OCI-LY3 (cell line): ENCODE data around the gene OCIAD2.

Experiments
- H2AFZ ChIP-seq: fragments of 200-600, 300-600 bp; shearing (Covaris generic); 2 replicates; pipeline ENCODE4 v1.6.0; 2014; ENCODE audit warnings: antibody characterized with exemption, low read depth, low read length
- H3K27ac ChIP-seq: fragments of 200-600, 300-600 bp; sonication (generic); 2 replicates; pipeline ENCODE4 v1.5.1; 2014; ENCODE audit warnings: mild to moderate bottlenecking, low read length, moderate library complexity, mixed read lengths
- H3K27me3 ChIP-seq: fragments of 200-600, 300-600 bp; sonication (generic); 2 replicates; pipeline ENCODE4 v1.6.1; 2014; ENCODE audit warnings: low read depth, low read length, mixed read lengths
- H3K36me3 ChIP-seq: fragments of 200-600, 300-600 bp; sonication (generic); replicated peaks from 2 replicates; pipeline ENCODE3; 2014; ENCODE audit warnings: low read depth, low read length, mixed read lengths
- H3K4me1 ChIP-seq: fragments of 300-600, 200-600 bp; sonication (generic); 2 replicates; pipeline ENCODE4 v1.6.1; 2014; ENCODE audit warnings: low read length, mixed read lengths
- H3K4me2 ChIP-seq: fragments of 200-600, 300-600 bp; sonication (generic); 2 replicates; pipeline ENCODE4 v1.6.1; 2014; ENCODE audit warnings: low read length, mixed read lengths
- H3K4me3 ChIP-seq: fragments of 300-600, 200-600 bp; sonication (generic); 2 replicates; pipeline ENCODE4 v1.5.1; 2014; ENCODE audit warnings: antibody characterized with exemption, mild to moderate bottlenecking, low read length, moderate library complexity
- H3K79me2 ChIP-seq: fragments of 300-600, 200-600 bp; shearing (Covaris generic); 2 replicates; pipeline ENCODE4 v1.6.1; 2014; ENCODE audit warnings: mild to moderate bottlenecking, low read length, mixed read lengths
- H3K9ac ChIP-seq: fragments of 300-600, 200-600 bp; shearing (Covaris generic); 2 replicates; pipeline ENCODE4 v1.6.0; 2014; ENCODE audit warnings: mild to moderate bottlenecking, low read length, moderate library complexity
- H3K9me3 ChIP-seq: fragments of 200-600, 300-600 bp; shearing (Covaris generic); 2 replicates; pipeline ENCODE4 v1.6.1; 2014; ENCODE audit warnings: low read length, mixed read lengths; ENCODE audit not compliant: insufficient read depth
- H4K20me1 ChIP-seq: fragments of 200-600, 300-600 bp; sonication (generic); 2 replicates; pipeline ENCODE4 v1.6.1; 2016; ENCODE audit warnings: low read length, mixed read lengths; ENCODE audit not compliant: insufficient read depth
- CTCF ChIP-seq: fragments of 200-600, 300-600 bp; sonication (generic); IDR thresholded peaks from 2 replicates; pipeline ENCODE4 v1.5.1; 2014; ENCODE audit warnings: antibody characterized with exemption, low read length, low read depth
- EZH2phosphoT487 ChIP-seq: fragments of 200-600 bp; shearing (Covaris generic); IDR thresholded peaks from 2 replicates; pipeline ENCODE4 v1.6.1; 2018; ENCODE audit warnings: antibody characterized with exemption, mixed run types, low read depth

The OCIAD2 gene

GRCh38 chr4:48913346-48913745 is 6.8 kb upstream of the OCIAD2 start:
- Histone ChIP-seq H3K9me3 (no peaks in the 10 kb centered on the region), H3K4me2 (no peak overlapping the region), H3K79me2 (no peaks in the 10 kb centered on the region), H3K27ac (no peak overlapping the region), H3K27me3 (no peaks in the 10 kb centered on the region), H4K20me1 (no peaks in the 10 kb centered on the region), H3K4me1 (peaks cover 4% of the 10 kb centered on the region; the same call in 1 of the 2 replicates), H2AFZ (no peak overlapping the region), H3K9ac (no peak overlapping the region), H3K4me3 (no peak overlapping the region), H3K36me3 (no peaks in the 10 kb centered on the region)
- TF ChIP-seq EZH2phosphoT487: no peak
- TF ChIP-seq CTCF: no peak

GRCh38 chr4:48912349-48912748 is 5.8 kb upstream of the OCIAD2 start:
- no peaks in the 10 kb centered on the region for H4K20me1 ChIP-seq
- H2AFZ ChIP-seq: no peak overlapping the region
- TF ChIP-seq CTCF (no peak), EZH2phosphoT487 (no peak)
- H3K9ac ChIP-seq: no peak overlapping the region
- no peaks in the 10 kb centered on the region for H3K36me3 ChIP-seq
- no peak overlapping the region for H3K4me2 ChIP-seq
- no peak overlapping the region for H3K27ac ChIP-seq
- no peaks in the 10 kb centered on the region for H3K27me3 ChIP-seq
- H3K79me2 ChIP-seq: no peaks in the 10 kb centered on the region
- peaks cover 4% of the 10 kb centered on the region; the same call in 1 of the 2 replicates for H3K4me1 ChIP-seq
- H3K9me3 ChIP-seq: no peaks in the 10 kb centered on the region
- H3K4me3 ChIP-seq: no peak overlapping the region

GRCh38 chr4:48910511-48910910 is 3.9 kb upstream of the OCIAD2 start:
- Histone ChIP-seq H3K4me1 (peaks cover 9% of the 10 kb centered on the region), H3K9me3 (no peaks in the 10 kb centered on the region), H3K9ac (no peak overlapping the region), H3K4me2 (no peak overlapping the region), H3K27ac (no peak overlapping the region), H2AFZ (no peak overlapping the region), H3K79me2 (peaks cover 10% of the 10 kb centered on the region), H3K4me3 (no peak overlapping the region), H3K36me3 (no peaks in the 10 kb centered on the region), H4K20me1 (no peaks in the 10 kb centered on the region), H3K27me3 (no peaks in the 10 kb centered on the region)
- TF ChIP-seq CTCF: no peak
- TF ChIP-seq EZH2phosphoT487: no peak

- TF ChIP-seq EZH2phosphoT487 (no peak), CTCF (no peak)
- Histone ChIP-seq H3K36me3 (no peaks in the 10 kb centered on the region), H3K4me2 (no peak overlapping the region), H4K20me1 (no peaks in the 10 kb centered on the region), H3K9me3 (no peaks in the 10 kb centered on the region), H2AFZ (no peak overlapping the region), H3K4me3 (no peak overlapping the region), H3K27ac (no peak overlapping the region), H3K27me3 (no peaks in the 10 kb centered on the region), H3K79me2 (peaks cover 12% of the 10 kb centered on the region), H3K4me1 (peaks cover 10% of the 10 kb centered on the region), H3K9ac (no peak overlapping the region)
Measured at GRCh38 chr4:48909697-48910096, 3.1 kb upstream of the OCIAD2 start.
